Activated CD4-positive, alpha-beta T cell treated with anti-CD3 and anti-CD28 coated beads for 36 hours (primary cell): ENCODE results near the gene MREG. TPM values are rescaled to one million over a fixed set of nuclear protein-coding genes. Genes with fewer than 3 reads are reported as not detected.

Experiments used
- ATAC-seq: fragments of 200-7000 bp; cut with Tn5 transposase; one replicate; pipeline ENCODE4 v1.10.0; 2021; ENCODE audit warnings: mild to moderate bottlenecking, moderate library complexity
- CTCF ChIA-PET: fragments of 350-600 bp; sonication (Branson Sonifier 250); formaldehyde crosslinking; loops from one replicate; lab custom pipeline; 2021; ENCODE audit warnings: antibody characterized with exemption; lab: Charles Lee
- POLR2A ChIA-PET: fragments of 350-600 bp; sonication (Branson Sonifier 250); formaldehyde crosslinking; loops from one replicate; lab custom pipeline; 2021; ENCODE audit warnings: antibody characterized with exemption, inconsistent platforms; lab: Charles Lee
- DNase-seq: peaks from one replicate; pipeline ENCODE4 v3.0.0-alpha.2; 2020
- H3K27ac Mint-ChIP-seq: one replicate; pipeline ENCODE4 v1.8.0; 2021; ENCODE audit warnings: mixed read lengths
- H3K27me3 Mint-ChIP-seq: one replicate; pipeline ENCODE4 v1.8.0; 2021; ENCODE audit warnings: mixed read lengths
- H3K36me3 Mint-ChIP-seq: one replicate; pipeline ENCODE4 v1.8.0; 2021; ENCODE audit warnings: low read depth, mixed read lengths
- H3K4me1 Mint-ChIP-seq: one replicate; pipeline ENCODE4 v1.8.0; 2021; ENCODE audit warnings: mixed read lengths
- H3K4me3 Mint-ChIP-seq: one replicate; pipeline ENCODE4 v1.8.0; 2021; ENCODE audit warnings: mild to moderate bottlenecking, moderate library complexity, mixed read lengths
- H3K9me3 Mint-ChIP-seq: one replicate; pipeline ENCODE4 v1.8.0; 2021; ENCODE audit warnings: low read depth, mixed read lengths
- intact Hi-C, 2 experiments: fragments of 100-400 bp; cut with DNase I in 1 of 2; cut with micrococcal nuclease in 1 of 2; formaldehyde crosslinking; loops; one replicate each; pipeline versions ENCODE4 v1.14.2 to v1.15.1; 2022 to 2024; cut with DNase I, micrococcal nuclease
- total RNA-seq, 2 experiments: library from RNA; stranded (reverse); gene quantifications; one replicate each; pipeline ENCODE4 v1.2.3, GENCODE V29; 2021

MREG gene
- total RNA-seq, 2 experiments from 2014 or later = 9.1 to 9.8 TPM

- Mint-ChIP-seq H3K36me3 (no peaks in the 10 kb centered on the region), H3K4me3 (no peak overlapping the region), H3K4me1 (peaks cover 3% of the 10 kb centered on the region), H3K9me3 (no peaks in the 10 kb centered on the region), H3K27me3 (peaks cover 4% of the 10 kb centered on the region), H3K27ac (no peak overlapping the region)
- ATAC-seq (no peak), DNase-seq (no peak)
- CTCF ChIA-PET = interaction anchor here (0.8 to 2.2 kb wide), 4 partner anchors 10 to 220 kb away, joined by 3 to 6 read pairs (median 3); no protein-coding TSS in a partner anchor
- intact Hi-C loops = no loop called here
- POLR2A ChIA-PET = no interaction called here
These were observed 94.3 kb downstream of the MREG start for GRCh38 chr2:215918901-215919599.

GRCh38 chr2:215917953-215918620, 95.3 kb downstream of the MREG start:
- DNase-seq (no peak), ATAC-seq (peak; percentile 55)
- H3K9me3 Mint-ChIP-seq = no peaks in the 10 kb centered on the region
- no peaks in the 10 kb centered on the region for H3K36me3 Mint-ChIP-seq
- no peak overlapping the region for H3K4me3 Mint-ChIP-seq
- intact Hi-C loops = no loop called here
- POLR2A ChIA-PET = no interaction called here
- CTCF ChIA-PET = interaction anchor here (0.8 to 2.2 kb wide), 3 partner anchors 9 to 219 kb away, joined by 3 to 6 read pairs (median 3); no protein-coding TSS in a partner anchor
- H3K27ac Mint-ChIP-seq = no peak overlapping the region
- H3K4me1 Mint-ChIP-seq = peaks cover 3% of the 10 kb centered on the region
- peaks cover 4% of the 10 kb centered on the region for H3K27me3 Mint-ChIP-seq

- H3K4me3 Mint-ChIP-seq = no peak overlapping the region
- peaks cover 5% of the 10 kb centered on the region for H3K27me3 Mint-ChIP-seq
- H3K4me1 Mint-ChIP-seq = peaks cover 3% of the 10 kb centered on the region
- no peak overlapping the region for H3K27ac Mint-ChIP-seq
- H3K9me3 Mint-ChIP-seq = no peaks in the 10 kb centered on the region
- CTCF ChIA-PET = no interaction called here
- intact Hi-C loops = no loop called here
- H3K36me3 Mint-ChIP-seq = no peaks in the 10 kb centered on the region
- ATAC-seq (no peak), DNase-seq (no peak)
- POLR2A ChIA-PET = no interaction called here
These were observed 97.9 kb downstream of the MREG start for GRCh38 chr2:215915441-215915840.

- DNase-seq (no peak), ATAC-seq (no peak)
- POLR2A ChIA-PET = no interaction called here
- Mint-ChIP-seq H3K9me3 (no peaks in the 10 kb centered on the region), H3K4me3 (no peak overlapping the region), H3K36me3 (no peaks in the 10 kb centered on the region), H3K4me1 (peaks cover 3% of the 10 kb centered on the region), H3K27me3 (peaks cover 6% of the 10 kb centered on the region), H3K27ac (no peak overlapping the region)
- CTCF ChIA-PET = interaction anchor here (0.7 to 0.8 kb wide), 3 partner anchors 11 to 250 kb away, joined by 3 to 5 read pairs (median 3); no protein-coding TSS in a partner anchor
- intact Hi-C loops = no loop called here
These were observed 98.6 kb downstream of the MREG start for GRCh38 chr2:215914777-215915165.

- Mint-ChIP-seq H3K9me3 (no peaks in the 10 kb centered on the region), H3K4me1 (peaks cover 3% of the 10 kb centered on the region), H3K36me3 (no peaks in the 10 kb centered on the region), H3K4me3 (no peak overlapping the region), H3K27ac (no peak overlapping the region), H3K27me3 (peaks cover 12% of the 10 kb centered on the region)
- POLR2A ChIA-PET = no interaction called here
- ATAC-seq (no peak), DNase-seq (no peak)
- intact Hi-C loops = no loop called here
- CTCF ChIA-PET = interaction anchor here (0.7 to 1.2 kb wide), 8 partner anchors 10 to 459 kb away, joined by 3 to 5 read pairs (median 3); no protein-coding TSS in a partner anchor
These were observed 99.1 kb downstream of the MREG start for GRCh38 chr2:215914054-215914776.

GRCh38 chr2:215912299-215912842, 101.0 kb downstream of the MREG start:
- Mint-ChIP-seq H3K4me3 (no peak overlapping the region), H3K36me3 (no peaks in the 10 kb centered on the region), H3K27ac (no peak overlapping the region), H3K9me3 (no peaks in the 10 kb centered on the region), H3K4me1 (no peaks in the 10 kb centered on the region), H3K27me3 (peaks cover 12% of the 10 kb centered on the region)
- ChIA-PET POLR2A (no interaction called here), CTCF (interaction anchor here (1.5 kb wide), 1 partner anchor 461 kb away, joined by 4 read pairs; no protein-coding TSS in a partner anchor)
- no peak for DNase-seq
- no peak for ATAC-seq
- intact Hi-C loops = no loop called here

GRCh38 chr2:215911301-215912085, 101.9 kb downstream of the MREG start:
- CTCF ChIA-PET = interaction anchor here (1.5 kb wide), 1 partner anchor 460 kb away, joined by 4 read pairs; no protein-coding TSS in a partner anchor
- Mint-ChIP-seq H3K9me3 (no peaks in the 10 kb centered on the region), H3K36me3 (no peaks in the 10 kb centered on the region), H3K27ac (no peak overlapping the region), H3K27me3 (peaks cover 12% of the 10 kb centered on the region), H3K4me1 (no peaks in the 10 kb centered on the region), H3K4me3 (no peak overlapping the region)
- intact Hi-C loops = no loop called here
- no peak for DNase-seq
- POLR2A ChIA-PET = no interaction called here
- ATAC-seq = no peak

GRCh38 chr2:215910180-215910579, 103.2 kb downstream of the MREG start:
- no peaks in the 10 kb centered on the region for H3K4me1 Mint-ChIP-seq
- CTCF ChIA-PET = interaction anchor here (3.4 kb wide), 1 partner anchor 22 kb away, joined by 13 read pairs; no protein-coding TSS in a partner anchor
- no peaks in the 10 kb centered on the region for H3K36me3 Mint-ChIP-seq
- DNase-seq = no peak
- H3K27me3 Mint-ChIP-seq = peaks cover 9% of the 10 kb centered on the region
- no peak overlapping the region for H3K4me3 Mint-ChIP-seq
- intact Hi-C loops = no loop called here
- no peak for ATAC-seq
- POLR2A ChIA-PET = no interaction called here
- no peaks in the 10 kb centered on the region for H3K9me3 Mint-ChIP-seq
- H3K27ac Mint-ChIP-seq = no peak overlapping the region

GRCh38 chr2:215907147-215907546, 106.2 kb downstream of the MREG start:
- H3K27me3 Mint-ChIP-seq = peaks cover 12% of the 10 kb centered on the region
- POLR2A ChIA-PET = no interaction called here
- ATAC-seq = no peak
- no peaks in the 10 kb centered on the region for H3K9me3 Mint-ChIP-seq
- no peaks in the 10 kb centered on the region for H3K36me3 Mint-ChIP-seq
- no peak overlapping the region for H3K4me3 Mint-ChIP-seq
- no peak for DNase-seq
- no peaks in the 10 kb centered on the region for H3K4me1 Mint-ChIP-seq
- CTCF ChIA-PET = interaction anchor here (0.7 kb wide), 1 partner anchor 355 kb away, joined by 3 read pairs; no protein-coding TSS in a partner anchor
- no peak overlapping the region for H3K27ac Mint-ChIP-seq
- intact Hi-C loops = no loop called here

- CTCF ChIA-PET = interaction anchor here (1.0 kb wide), 1 partner anchor 31 kb away, joined by 3 read pairs; no protein-coding TSS in a partner anchor
These were observed 106.9 kb downstream of the MREG start for GRCh38 chr2:215906458-215906857.

More at GRCh38 chr2:215906458-215906857, 106.9 kb downstream of the MREG start:
- Mint-ChIP-seq H3K9me3 (no peaks in the 10 kb centered on the region), H3K36me3 (no peaks in the 10 kb centered on the region), H3K27me3 (peaks cover 9% of the 10 kb centered on the region), H3K4me1 (no peaks in the 10 kb centered on the region), H3K27ac (no peak overlapping the region), H3K4me3 (no peak overlapping the region)
- POLR2A ChIA-PET = no interaction called here
- DNase-seq (no peak), ATAC-seq (no peak)
- intact Hi-C loops = no loop called here
